Coronary artery (tissue), 2 donors: ENCODE data around the gene DSCAM.

Source experiments
- DNase-seq: peaks from one replicate; pipeline ENCODE4 v3.0.0-alpha.2; 2017; ENCODE audit warnings: low spot score
- H3K27ac ChIP-seq, 2 donors: fragments of 200-600 bp; sonication (generic); one replicate each; pipeline ENCODE4 v1.5.1; 2016 to 2019
- H3K4me3 ChIP-seq: fragments of 200-600 bp; sonication (generic); 2 replicates; pipeline ENCODE4 v1.5.1; 2016; ENCODE audit warnings: mild to moderate bottlenecking, moderate library complexity
- TF ChIP-seq, protein P1 (sequence below): fragments of 200-600 bp; sonication (generic); IDR thresholded peaks from one replicate; pipeline ENCODE4 v1.5.1; 2019; ENCODE audit warnings: antibody characterized with exemption

Gene DSCAM

DNA sequence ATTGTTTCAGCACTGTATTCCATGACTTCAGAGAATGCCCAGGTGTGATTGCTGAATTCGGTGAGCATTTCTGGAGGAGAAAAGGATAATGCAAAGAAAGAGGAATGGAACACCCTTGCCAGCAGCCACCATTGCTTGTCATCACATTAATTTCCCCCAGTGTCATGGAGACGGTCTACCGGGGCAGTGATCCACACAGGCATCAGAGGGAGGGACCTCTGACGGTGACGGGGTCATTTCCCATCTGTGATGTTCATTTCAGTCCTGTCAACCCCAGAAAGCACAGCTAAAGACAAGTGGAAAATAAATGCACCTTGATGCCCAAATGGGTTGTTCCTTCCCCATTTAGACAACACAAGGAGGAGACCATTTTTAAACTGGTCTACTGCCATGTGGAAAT, 603.3 kb downstream of the DSCAM start:
- Histone ChIP-seq H3K27ac (no peak overlapping the region), H3K4me3 (no peak overlapping the region)
- TF ChIP-seq, protein P1, sequence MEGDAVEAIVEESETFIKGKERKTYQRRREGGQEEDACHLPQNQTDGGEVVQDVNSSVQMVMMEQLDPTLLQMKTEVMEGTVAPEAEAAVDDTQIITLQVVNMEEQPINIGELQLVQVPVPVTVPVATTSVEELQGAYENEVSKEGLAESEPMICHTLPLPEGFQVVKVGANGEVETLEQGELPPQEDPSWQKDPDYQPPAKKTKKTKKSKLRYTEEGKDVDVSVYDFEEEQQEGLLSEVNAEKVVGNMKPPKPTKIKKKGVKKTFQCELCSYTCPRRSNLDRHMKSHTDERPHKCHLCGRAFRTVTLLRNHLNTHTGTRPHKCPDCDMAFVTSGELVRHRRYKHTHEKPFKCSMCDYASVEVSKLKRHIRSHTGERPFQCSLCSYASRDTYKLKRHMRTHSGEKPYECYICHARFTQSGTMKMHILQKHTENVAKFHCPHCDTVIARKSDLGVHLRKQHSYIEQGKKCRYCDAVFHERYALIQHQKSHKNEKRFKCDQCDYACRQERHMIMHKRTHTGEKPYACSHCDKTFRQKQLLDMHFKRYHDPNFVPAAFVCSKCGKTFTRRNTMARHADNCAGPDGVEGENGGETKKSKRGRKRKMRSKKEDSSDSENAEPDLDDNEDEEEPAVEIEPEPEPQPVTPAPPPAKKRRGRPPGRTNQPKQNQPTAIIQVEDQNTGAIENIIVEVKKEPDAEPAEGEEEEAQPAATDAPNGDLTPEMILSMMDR: no peak
- no peak for DNase-seq

DNA sequence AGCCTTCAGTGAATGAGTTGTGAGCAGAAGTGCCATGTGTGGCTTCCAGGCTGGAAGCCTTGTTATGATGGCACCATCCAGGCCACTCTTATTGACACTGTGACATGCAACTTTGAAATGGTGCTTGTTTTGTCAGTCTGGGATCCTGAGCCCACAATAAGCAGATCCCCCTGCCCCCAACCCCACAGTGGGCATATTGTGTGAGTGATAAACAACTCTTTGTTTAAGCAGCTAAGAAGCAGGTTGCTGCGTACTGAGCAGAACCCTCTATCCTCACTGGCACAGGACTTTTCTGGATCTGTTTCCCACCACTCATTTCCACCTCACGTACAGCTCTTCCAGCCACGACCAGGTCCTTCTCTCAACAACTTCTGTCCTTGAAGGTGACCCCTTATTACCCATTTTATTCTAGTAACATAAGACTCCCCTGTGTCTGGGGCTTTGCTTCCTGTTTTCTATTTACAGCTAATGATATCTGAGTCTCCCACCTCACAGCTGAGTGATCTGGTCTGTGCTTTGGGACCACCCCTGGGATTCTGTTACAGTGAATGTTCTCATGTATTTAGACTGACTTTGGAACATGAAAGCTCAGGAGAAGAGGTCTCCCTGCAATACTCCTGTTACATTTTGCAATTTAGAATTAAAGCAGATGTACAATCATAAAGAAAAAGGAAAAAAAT, 604.2 kb downstream of the DSCAM start:
- no peak for DNase-seq
- TF ChIP-seq, protein P1: no peak
- Histone ChIP-seq H3K27ac (no peak overlapping the region), H3K4me3 (no peak overlapping the region)

DNA sequence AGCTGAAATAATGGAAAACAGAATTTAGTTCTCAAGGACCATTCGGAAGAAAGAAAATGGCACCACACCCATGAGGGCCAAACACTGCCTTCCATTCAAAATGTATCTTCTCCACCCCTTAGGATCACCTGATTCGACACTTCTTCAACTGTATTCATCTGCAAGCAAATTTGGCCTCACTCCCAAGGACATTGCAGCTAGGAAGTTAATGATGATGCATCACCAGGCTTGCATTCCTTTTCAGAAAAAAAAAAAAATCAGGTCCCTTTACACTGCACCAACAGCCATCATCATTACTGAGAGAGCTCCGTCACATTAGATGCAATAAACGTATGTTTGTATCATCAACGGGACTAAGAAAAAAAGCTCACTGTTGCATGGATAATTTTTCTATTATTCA, 611.4 kb downstream of the DSCAM start:
- TF ChIP-seq, protein P1: no peak
- Histone ChIP-seq H3K4me3 (no peak overlapping the region), H3K27ac (no peak overlapping the region)
- no peak for DNase-seq

DNA sequence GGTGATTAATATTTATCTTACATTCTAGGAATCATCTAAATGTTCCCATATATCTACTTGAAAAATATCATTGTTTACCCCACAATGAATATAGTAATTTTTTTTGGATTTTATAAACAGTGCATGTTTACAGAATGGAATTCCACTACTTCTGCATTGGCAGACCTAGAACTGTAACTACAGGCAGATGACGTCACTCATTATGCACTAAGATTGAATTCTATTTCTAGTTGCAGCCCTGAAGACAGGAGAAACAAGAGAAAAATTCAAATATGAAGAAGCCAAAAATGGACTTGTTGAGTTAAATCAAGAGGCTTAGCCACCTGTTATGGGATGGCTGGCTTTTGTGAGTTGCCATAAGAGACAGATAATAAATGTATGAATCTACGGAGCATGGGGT, 615.0 kb downstream of the DSCAM start:
- TF ChIP-seq, protein P1: no peak
- Histone ChIP-seq H3K4me3 (no peak overlapping the region), H3K27ac (no peak overlapping the region)
- DNase-seq: no peak

DNA sequence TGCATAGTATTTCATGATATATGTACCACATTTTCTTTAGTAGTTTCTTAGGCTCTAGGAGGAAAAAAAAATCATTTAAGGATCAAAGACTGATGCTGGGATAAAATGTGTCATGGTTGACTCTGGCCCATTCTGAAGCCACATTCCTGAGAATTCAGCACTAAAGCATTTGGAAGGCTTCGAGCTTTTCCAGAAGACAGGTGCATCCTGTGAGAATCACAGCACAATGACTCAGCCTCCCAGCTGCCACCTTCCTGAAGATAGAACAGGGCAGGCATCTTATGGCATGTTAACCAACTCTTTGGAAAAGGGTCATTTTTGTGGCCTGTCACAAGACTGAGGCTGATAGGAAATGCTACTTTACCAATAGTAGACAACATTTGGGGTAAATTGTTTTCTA, 619.9 kb downstream of the DSCAM start:
- TF ChIP-seq, protein P1: no peak
- no peak for DNase-seq
- Histone ChIP-seq H3K27ac (no peak overlapping the region), H3K4me3 (no peak overlapping the region)

DNA sequence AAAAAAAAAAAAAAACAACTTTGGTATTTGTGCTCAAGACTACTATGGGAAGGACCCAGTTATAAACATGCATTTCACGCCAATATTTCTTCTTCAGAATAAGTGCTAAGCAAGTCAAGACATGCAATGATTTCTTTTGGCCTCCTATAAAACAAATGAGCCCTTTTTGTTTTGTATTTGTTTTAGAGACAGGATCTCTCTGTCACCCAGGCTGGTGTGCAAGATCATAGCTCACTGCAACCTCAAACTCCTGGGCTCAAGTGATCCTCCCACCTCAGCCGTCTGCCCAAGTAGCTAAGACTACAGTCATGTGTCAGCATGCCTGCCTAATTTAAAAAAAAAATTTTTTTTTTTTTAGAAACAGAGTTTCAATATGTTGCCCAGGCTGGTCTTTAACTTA, 631.0 kb downstream of the DSCAM start:
- H3K27ac ChIP-seq: no peak overlapping the region
- no peak for DNase-seq
- TF ChIP-seq, protein P1: no peak
- H3K4me3 ChIP-seq: no peak overlapping the region

DNA sequence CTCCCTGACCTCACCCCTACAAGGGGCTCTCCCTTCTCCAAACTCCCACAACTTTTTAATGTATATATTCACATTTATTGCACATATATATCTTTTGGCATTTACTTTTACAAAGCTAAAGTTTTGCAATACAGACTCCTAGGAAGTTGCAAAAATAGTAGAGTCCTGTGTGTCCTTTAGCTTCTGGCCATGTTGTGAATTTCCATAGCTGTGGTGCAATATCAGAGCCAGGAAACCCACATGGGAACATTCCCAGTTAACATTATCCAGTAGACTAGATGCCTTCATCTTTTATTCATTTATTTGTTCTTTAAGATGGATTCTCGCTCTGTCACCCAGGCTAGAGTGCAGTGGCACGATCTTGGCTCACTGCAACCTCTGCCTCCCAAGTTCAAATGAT, 636.7 kb downstream of the DSCAM start:
- no peak for DNase-seq
- TF ChIP-seq, protein P1: no peak
- H3K4me3 ChIP-seq: no peak overlapping the region
- H3K27ac ChIP-seq: no peak overlapping the region
